ENCODE data around the gene KLK7.
A peak's percentile ranks its signal among the peaks of the same experiment; 100 is the strongest.
"Not testable (repeated sequence)": the region's sequence is repeated elsewhere in the genome, so short reads cannot be mapped to it uniquely, and the experiment has no call there.

The KLK7 gene

GRCh38 chr19:50977626-50978025 is 6.1 kb downstream of the KLK7 start:
- Histone ChIP-seq H3K36me3 (ENCODE audit: control insufficient read depth, insufficient read depth, low read length) (no peaks in the 10 kb centered on the region), H3K4me3 (ENCODE audit: extremely low read depth, insufficient read depth, low read length, poor library complexity, severe bottlenecking) (no peak overlapping the region), H3K9me3 (ENCODE audit: control insufficient read depth, low read length) (no peaks in the 10 kb centered on the region), H3K27ac (ENCODE audit: low read depth, low read length, severe bottlenecking) (no peak overlapping the region), H3K4me1 (ENCODE audit: control insufficient read depth, insufficient read depth, low read length, poor library complexity, severe bottlenecking) (peaks cover 8% of the 10 kb centered on the region)
- 80 to 96% methylated on average over 2 to 4 of the region's 4 CpGs for WGBS, 2 experiments (ENCODE audit: insufficient coverage in 2 of 2)

DNA sequence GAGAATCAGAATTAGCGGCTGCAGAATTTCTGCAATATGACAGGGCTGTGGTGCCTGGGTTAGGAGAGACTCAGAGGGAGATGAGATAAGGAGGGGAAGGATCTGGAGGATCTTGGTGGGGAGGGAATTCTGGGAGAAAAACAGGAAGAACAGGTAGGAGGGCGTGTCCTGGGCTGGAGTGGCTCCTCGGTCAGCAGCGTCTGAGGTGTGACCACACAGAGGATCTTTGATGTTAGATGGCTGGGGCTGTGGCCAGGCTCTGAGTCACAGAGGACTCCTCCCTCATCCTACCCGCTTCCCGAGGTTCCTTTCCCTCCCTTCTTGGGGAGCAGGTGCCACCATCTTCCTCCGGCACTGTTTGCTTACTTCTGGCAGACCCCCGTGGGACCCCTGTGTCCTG is 8.0 kb downstream of the KLK7 start:
- H3K4me3 ChIP-seq (ENCODE audit: extremely low read depth, insufficient read depth, low read length, poor library complexity, severe bottlenecking) = no peak overlapping the region
- no peak overlapping the region for H3K27ac ChIP-seq (ENCODE audit: low read depth, low read length, severe bottlenecking)
- H3K4me1 ChIP-seq (ENCODE audit: control insufficient read depth, insufficient read depth, low read length, poor library complexity, severe bottlenecking) = peaks cover 4% of the 10 kb centered on the region
- H3K36me3 ChIP-seq (ENCODE audit: control insufficient read depth, insufficient read depth, low read length) = no peaks in the 10 kb centered on the region
- H3K9me3 ChIP-seq (ENCODE audit: control insufficient read depth, low read length) = no peaks in the 10 kb centered on the region
- WGBS, 2 experiments (ENCODE audit: insufficient coverage in 2 of 2) = 42 to 52% methylated on average over 7 to 8 of the region's 8 CpGs

DNA sequence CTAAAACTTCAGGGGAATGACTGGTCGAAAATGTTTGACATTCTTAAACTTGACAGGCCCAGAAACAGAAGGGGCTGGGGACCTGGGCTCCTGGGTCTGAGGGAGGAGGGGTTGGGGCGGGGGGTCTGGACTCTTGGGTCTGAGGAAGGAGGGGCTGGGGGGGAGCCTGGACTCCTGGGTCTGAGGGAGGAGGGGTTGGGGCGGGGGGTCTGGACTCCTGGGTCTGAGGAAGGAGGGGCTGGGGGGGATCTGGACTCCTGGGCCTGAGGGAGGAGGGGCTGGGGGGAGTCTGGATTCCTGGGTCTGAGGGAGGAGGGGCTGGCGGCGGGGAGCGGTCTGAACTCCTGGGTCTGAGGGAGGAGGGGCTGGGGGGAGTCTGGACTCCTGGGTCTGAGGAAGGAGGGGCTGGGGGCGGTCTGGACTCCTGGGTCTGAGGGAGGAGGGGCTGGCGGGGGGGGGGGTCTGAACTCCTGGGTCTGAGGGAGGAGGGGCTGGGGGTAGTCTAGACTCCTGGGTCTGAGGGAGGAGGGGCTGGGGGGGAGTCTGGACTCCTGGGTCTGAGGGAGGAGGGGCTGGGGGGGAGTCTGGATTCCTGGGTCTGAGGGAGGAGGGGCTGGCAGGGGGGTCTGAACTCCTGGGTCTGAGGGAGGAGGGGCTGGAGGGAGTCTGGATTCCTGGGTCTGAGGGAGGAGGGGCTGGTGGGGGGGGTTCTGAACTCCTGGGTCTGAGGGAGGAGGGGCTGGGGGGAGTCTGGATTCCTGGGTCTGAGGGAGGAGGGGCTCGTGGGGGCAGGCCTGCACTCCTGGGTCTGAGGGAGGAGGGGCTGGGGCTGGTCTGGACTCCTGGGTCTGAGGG is 8.8 kb downstream of the KLK7 start:
- Histone ChIP-seq H3K4me1 (ENCODE audit: control insufficient read depth, insufficient read depth, low read length, poor library complexity, severe bottlenecking) (peaks cover 4% of the 10 kb centered on the region), H3K27ac (ENCODE audit: low read depth, low read length, severe bottlenecking) (peak overlapping the region; percentile 37), H3K36me3 (ENCODE audit: control insufficient read depth, insufficient read depth, low read length) (no peaks in the 10 kb centered on the region), H3K9me3 (ENCODE audit: control insufficient read depth, low read length) (no peaks in the 10 kb centered on the region), H3K4me3 (ENCODE audit: extremely low read depth, insufficient read depth, low read length, poor library complexity, severe bottlenecking) (no peak overlapping the region)
- WGBS, 2 experiments (ENCODE audit: insufficient coverage in 2 of 2) = 55 to 60% methylated on average over 2 of the region's 9 CpGs

DNA sequence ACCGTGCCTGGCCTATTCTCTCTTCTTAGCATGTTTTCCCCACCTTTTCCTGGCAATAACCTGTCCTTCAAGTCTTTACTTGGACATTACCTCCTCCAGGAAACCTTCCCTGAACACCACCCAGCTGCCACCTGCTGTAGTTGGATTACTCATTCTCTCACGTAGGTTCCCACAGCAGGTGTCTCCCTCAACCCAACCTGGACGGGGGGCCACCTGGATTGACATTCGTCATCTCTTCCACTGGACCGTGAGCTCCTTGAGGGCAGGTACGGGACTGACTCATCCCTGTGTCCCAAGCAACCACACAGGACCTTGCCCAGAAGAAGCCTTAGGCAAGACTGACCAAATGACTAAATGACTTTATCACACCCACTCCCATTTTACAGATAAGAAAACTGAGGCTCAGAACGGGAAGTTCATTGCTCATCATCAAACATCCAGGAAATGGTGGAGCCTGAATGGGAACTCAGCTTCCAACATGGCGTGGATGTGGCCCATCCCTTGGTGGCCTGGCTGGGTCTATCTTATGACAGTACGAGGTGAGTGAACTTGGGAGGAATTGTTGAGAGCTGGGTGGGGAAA is 10.8 kb downstream of the KLK7 start:
- no peak overlapping the region for H3K4me3 ChIP-seq (ENCODE audit: extremely low read depth, insufficient read depth, low read length, poor library complexity, severe bottlenecking)

DNA sequence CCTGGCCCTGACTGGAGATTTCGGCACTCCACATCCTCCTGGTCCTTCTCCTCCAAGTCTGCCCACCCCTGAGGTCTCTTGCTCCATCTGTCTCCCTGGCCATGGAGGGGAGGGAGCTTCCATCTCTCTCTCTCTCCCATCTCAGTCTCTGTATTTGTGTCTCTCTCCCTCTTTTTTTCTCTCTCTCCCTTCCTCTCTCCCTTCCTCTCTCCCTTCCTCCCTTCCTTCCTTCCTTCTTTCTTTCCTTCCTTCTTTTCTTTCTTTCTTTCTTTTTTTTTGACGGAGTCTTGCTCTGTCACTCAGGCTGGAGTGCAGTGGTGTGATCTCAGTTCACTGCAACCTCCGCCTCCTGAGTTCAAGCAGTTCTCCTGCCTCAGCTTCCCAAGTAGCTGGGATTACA is 13.9 kb downstream of the KLK7 start:
- H3K36me3 ChIP-seq (ENCODE audit: control insufficient read depth, insufficient read depth, low read length); H3K4me3 ChIP-seq (ENCODE audit: extremely low read depth, insufficient read depth, low read length, poor library complexity, severe bottlenecking); H3K9me3 ChIP-seq (ENCODE audit: control insufficient read depth, low read length); H3K4me1 ChIP-seq (ENCODE audit: control insufficient read depth, insufficient read depth, low read length, poor library complexity, severe bottlenecking); H3K27ac ChIP-seq (ENCODE audit: low read depth, low read length, severe bottlenecking): not testable (repeated sequence)
- WGBS, 2 experiments (ENCODE audit: insufficient coverage in 2 of 2) = 85 to 97% methylated on average over 2 to 3 of the region's 3 CpGs

More for the DNA sequence above, 10.8 kb downstream of the KLK7 start:
- 75 to 82% methylated on average over 6 to 9 of the region's 9 CpGs for WGBS, 2 experiments (ENCODE audit: insufficient coverage in 2 of 2)
- Histone ChIP-seq H3K27ac (ENCODE audit: low read depth, low read length, severe bottlenecking) (no peak overlapping the region), H3K4me1 (ENCODE audit: control insufficient read depth, insufficient read depth, low read length, poor library complexity, severe bottlenecking) (peaks cover 6% of the 10 kb centered on the region), H3K36me3 (ENCODE audit: control insufficient read depth, insufficient read depth, low read length) (no peaks in the 10 kb centered on the region), H3K9me3 (ENCODE audit: control insufficient read depth, low read length) (no peaks in the 10 kb centered on the region)

DNA sequence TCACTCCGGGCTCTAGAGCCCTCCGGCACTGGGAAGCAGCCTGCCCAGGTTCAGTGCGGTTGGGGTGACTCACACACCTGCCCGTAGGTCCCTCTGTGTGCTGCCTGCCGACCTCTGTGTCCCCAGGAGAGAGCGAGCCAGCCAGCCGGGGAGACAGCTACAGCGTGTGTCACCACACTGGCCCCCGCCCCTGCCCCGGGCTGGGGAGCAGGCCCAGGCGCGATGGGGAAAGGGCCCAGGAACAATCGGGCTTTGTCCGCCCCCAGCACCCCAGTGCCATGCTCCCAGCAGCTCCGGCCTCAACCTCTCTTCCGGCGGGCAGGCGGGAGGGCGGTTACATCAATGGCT is 14.3 kb downstream of the KLK7 start, which contains the start of gene KLK6:
KLK6 (minus strand) TSS at position 179 of the 348 bp plus-strand sequence. CDS start 1,487 bp downstream, outside the sequence.
- 82 to 89% methylated on average over 17 to 19 of the region's 19 CpGs for whole genome bisulfite sequencing, 2 experiments (ENCODE audit: insufficient coverage in 2 of 2)
- no peaks in the 10 kb centered on the region for H3K9me3 ChIP-seq (ENCODE audit: control insufficient read depth, low read length)
- H3K27ac ChIP-seq (ENCODE audit: low read depth, low read length, severe bottlenecking) = no peak within 1 kb of the TSS
- peaks cover 6% of the 10 kb centered on the region for H3K4me1 ChIP-seq (ENCODE audit: control insufficient read depth, insufficient read depth, low read length, poor library complexity, severe bottlenecking)
- H3K36me3 ChIP-seq (ENCODE audit: control insufficient read depth, insufficient read depth, low read length) = no peaks in the 10 kb centered on the region
- no peak within 1 kb of the TSS for H3K4me3 ChIP-seq (ENCODE audit: extremely low read depth, insufficient read depth, low read length, poor library complexity, severe bottlenecking)

GRCh38 chr19:50968716-50969412 is 14.9 kb downstream of the KLK7 start:
- 66 to 85% methylated on average over 4 to 5 of the region's 7 CpGs for WGBS, 2 experiments (ENCODE audit: insufficient coverage in 2 of 2)
- Histone ChIP-seq H3K36me3 (ENCODE audit: control insufficient read depth, insufficient read depth, low read length) (no peaks in the 10 kb centered on the region), H3K4me3 (ENCODE audit: extremely low read depth, insufficient read depth, low read length, poor library complexity, severe bottlenecking) (no peak overlapping the region), H3K4me1 (ENCODE audit: control insufficient read depth, insufficient read depth, low read length, poor library complexity, severe bottlenecking) (peaks cover 6% of the 10 kb centered on the region), H3K27ac (ENCODE audit: low read depth, low read length, severe bottlenecking) (no peak overlapping the region), H3K9me3 (ENCODE audit: control insufficient read depth, low read length) (no peaks in the 10 kb centered on the region)

DNA sequence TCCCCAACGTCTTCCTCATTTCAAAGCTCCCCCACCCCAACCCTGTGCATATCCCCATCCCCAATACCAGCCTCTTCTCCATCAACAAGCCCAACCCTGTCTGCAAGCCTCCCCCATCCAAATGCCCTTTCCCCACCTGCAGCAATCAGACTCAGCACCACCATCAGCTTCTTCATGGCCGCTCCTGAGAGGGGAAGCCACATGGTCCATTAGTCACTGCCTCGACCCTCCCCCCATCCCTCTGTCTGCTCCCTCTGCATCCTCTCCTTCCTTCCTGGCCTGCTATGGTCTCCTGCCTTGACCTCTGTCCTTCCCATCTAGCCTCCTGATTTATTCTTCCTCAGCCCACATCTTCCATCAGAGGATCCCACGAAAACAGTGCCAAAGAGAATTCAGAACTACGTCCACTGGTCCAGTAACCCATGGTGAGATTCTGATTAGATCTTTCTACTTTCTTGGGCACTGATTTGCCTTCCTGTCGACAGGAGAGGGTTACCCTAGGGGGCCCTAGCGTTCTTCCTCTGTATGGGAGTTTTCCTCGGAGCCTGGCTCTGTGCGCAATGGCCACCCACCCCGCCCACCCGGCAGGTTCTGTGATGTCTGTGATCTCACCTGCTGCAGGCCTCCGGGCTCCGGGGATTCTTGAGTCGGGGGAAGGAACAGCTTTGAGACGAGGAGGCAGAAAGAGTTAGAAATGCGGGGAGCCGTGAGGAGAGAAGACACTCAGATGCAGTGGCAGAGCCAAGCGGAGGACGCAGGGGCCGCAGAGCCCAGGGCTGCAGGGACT is 15.6 kb downstream of the KLK7 start:
- no peak overlapping the region for H3K4me3 ChIP-seq (ENCODE audit: extremely low read depth, insufficient read depth, low read length, poor library complexity, severe bottlenecking)
- WGBS, 2 experiments (ENCODE audit: insufficient coverage in 2 of 2) = 66 to 69% methylated on average over 13 to 15 of the region's 20 CpGs
- no peaks in the 10 kb centered on the region for H3K36me3 ChIP-seq (ENCODE audit: control insufficient read depth, insufficient read depth, low read length)
- H3K4me1 ChIP-seq (ENCODE audit: control insufficient read depth, insufficient read depth, low read length, poor library complexity, severe bottlenecking) = peaks cover 6% of the 10 kb centered on the region
- H3K9me3 ChIP-seq (ENCODE audit: control insufficient read depth, low read length) = no peaks in the 10 kb centered on the region
- H3K27ac ChIP-seq (ENCODE audit: low read depth, low read length, severe bottlenecking) = no peak overlapping the region

DNA sequence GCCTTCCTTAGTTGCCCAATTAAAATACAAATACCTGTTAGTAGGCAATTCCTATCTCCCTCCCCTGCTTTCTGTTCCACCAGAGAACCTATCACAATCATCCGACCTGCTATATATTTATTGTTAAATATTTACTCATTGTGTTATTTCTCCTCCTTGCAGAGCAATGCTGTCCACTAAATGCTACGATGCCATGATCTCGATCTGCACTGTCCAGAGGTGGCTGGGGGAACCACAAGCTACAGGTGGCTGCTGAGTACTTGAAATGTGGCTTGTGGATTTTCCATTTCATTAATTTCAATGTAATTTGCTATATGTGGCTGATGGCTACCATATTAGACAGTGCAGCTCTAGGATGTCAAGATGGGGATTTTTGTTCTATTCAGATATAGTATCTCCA is 19.5 kb downstream of the KLK7 start:
- Histone ChIP-seq H3K4me1 (ENCODE audit: control insufficient read depth, insufficient read depth, low read length, poor library complexity, severe bottlenecking) (peaks cover 6% of the 10 kb centered on the region), H3K4me3 (ENCODE audit: extremely low read depth, insufficient read depth, low read length, poor library complexity, severe bottlenecking) (no peak overlapping the region), H3K36me3 (ENCODE audit: control insufficient read depth, insufficient read depth, low read length) (no peaks in the 10 kb centered on the region), H3K27ac (ENCODE audit: low read depth, low read length, severe bottlenecking) (no peak overlapping the region), H3K9me3 (ENCODE audit: control insufficient read depth, low read length) (no peaks in the 10 kb centered on the region)
- 100% methylated on average over 2 of the region's 3 CpGs; no CpG with 5 or more reads in 1 of the 2 experiments for WGBS, 2 experiments (ENCODE audit: insufficient coverage in 2 of 2)

DNA sequence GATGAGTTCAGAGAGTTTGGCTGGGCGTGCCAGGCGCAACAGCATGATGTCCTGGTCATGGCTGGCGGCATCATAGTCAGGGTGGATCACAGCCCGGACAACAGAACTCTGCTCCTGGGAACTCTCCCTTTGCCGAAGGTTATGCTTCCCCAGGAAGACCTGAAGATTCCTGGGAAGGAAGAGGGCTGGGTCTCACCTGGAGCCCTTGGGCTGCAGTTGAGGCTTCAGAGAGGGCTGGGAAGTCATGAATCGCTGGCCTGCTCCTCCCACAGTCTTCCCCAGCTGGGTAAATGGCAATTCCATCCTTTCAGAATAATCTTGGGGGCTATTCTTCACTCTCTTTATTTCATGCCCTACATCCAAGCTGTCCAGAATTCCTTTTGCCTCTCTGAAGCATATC is 20.3 kb downstream of the KLK7 start:
- 84 to 90% methylated on average over 6 of the region's 6 CpGs for WGBS, 2 experiments (ENCODE audit: insufficient coverage in 2 of 2)
- no peaks in the 10 kb centered on the region for H3K4me1 ChIP-seq (ENCODE audit: control insufficient read depth, insufficient read depth, low read length, poor library complexity, severe bottlenecking)
- no peak overlapping the region for H3K27ac ChIP-seq (ENCODE audit: low read depth, low read length, severe bottlenecking)
- no peak overlapping the region for H3K4me3 ChIP-seq (ENCODE audit: extremely low read depth, insufficient read depth, low read length, poor library complexity, severe bottlenecking)
- H3K36me3 ChIP-seq (ENCODE audit: control insufficient read depth, insufficient read depth, low read length) = no peaks in the 10 kb centered on the region
- no peaks in the 10 kb centered on the region for H3K9me3 ChIP-seq (ENCODE audit: control insufficient read depth, low read length)

Data from mesodermal cell (in vitro differentiated cells).